ENCODE measurements around the gene COL28A1.
A peak's percentile ranks its signal among the peaks of the same experiment; 100 is the strongest.

COL28A1 gene

DNA sequence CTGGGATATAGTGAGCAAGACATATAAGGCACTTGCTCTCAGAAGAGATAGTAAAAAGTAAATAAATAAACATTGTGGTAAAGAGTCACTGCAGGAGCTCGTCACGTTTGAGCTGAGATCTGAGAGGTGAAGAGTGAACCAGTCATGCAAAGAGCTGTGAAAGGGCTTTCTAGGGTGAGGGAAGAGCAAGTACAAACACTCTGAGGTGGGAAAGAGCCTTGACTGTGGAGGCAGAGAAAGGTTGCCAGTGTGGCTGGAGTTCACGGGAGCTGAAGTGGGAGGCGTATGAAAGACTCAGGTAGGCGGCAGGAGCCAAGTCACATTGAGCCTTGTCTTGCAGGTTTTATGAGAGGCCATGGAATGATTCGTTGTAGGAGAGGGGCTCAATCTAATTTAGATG lies 212.3 kb downstream of the COL28A1 start:
- peak; percentile 10 for DNase-seq

GRCh38 chr7:7321681-7322080 lies 214.0 kb downstream of the COL28A1 start:
- no peak for DNase-seq

DNA sequence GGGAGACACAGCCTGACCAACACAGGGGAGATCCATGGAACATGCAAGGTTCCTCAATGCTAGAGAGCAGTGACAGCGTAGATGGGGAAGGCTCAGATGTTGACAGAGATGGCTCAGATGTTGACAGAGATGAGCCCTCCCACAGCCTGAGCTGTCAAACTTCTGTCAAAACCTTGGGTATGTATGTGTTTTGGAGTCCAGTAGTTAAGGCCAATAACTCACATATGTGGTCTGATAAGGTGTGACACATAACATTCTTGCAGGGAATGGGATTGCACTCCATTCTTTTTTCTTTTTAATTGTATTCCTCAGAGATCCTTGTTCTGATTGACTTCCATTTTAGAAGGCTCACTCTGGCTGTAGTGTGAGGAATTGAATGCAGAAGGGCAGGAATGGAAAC lies 217.1 kb downstream of the COL28A1 start:
- DNase-seq, result no peak

- no peak for DNase-seq
Measured at GRCh38 chr7:7317850-7318249, 217.8 kb downstream of the COL28A1 start.

DNA sequence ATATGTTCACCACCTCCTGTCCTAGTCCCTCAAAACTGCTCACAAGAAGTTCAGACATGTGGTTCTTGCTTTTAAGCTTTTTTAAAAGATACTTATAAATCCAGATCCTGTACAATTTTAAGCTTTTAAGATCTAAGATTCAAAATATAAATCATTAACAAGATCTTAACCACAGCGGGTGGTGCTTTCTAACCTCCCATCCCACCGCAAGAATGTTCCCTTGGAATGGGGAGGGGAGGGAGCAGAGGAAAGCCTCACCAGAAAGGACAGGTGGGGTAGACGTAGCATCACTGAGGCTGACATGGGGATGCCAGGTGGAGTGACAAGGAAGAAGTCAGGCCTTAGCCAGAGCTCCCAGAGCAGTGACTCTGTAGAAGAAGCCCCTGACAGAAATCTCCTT lies 219.8 kb downstream of the COL28A1 start:
- no peak for DNase-seq

GRCh38 chr7:7312323-7312722 lies 223.3 kb downstream of the COL28A1 start:
- DNase-seq, result no peak

- DNase-seq, result no peak
Measured at GRCh38 chr7:7311001-7311400, 224.7 kb downstream of the COL28A1 start.

- no peak for DNase-seq
Measured at GRCh38 chr7:7309203-7309602, 226.5 kb downstream of the COL28A1 start.

Data from EL (cell line).